Activated CD4-positive, alpha-beta memory T cell treated with anti-CD3 and anti-CD28 coated beads, Interleukin-2, amount 10 ng/mL, durations not matched to agents 7 days and 5 days (primary cell): ENCODE results near the gene SHTN1. TPM values are rescaled to one million over a fixed set of nuclear protein-coding genes. Genes with fewer than 3 reads are reported as not detected.

Experiments
- CTCF ChIA-PET: fragments of 350-600 bp; sonication (Branson Sonifier 250); formaldehyde crosslinking; loops from one replicate; lab custom pipeline; 2021; ENCODE audit warnings: antibody characterized with exemption, inconsistent platforms; lab: Charles Lee
- POLR2A ChIA-PET: fragments of 350-600 bp; sonication (Branson Sonifier 250); formaldehyde crosslinking; loops from one replicate; lab custom pipeline; 2021; ENCODE audit warnings: antibody characterized with exemption; lab: Charles Lee
- DNase-seq: peaks from one replicate; pipeline ENCODE4 v3.0.0-alpha.2; 2020
- H3K27ac Mint-ChIP-seq: one replicate; pipeline ENCODE4 v1.8.0; 2021; ENCODE audit warnings: mild to moderate bottlenecking, mixed read lengths
- H3K27me3 Mint-ChIP-seq: one replicate; pipeline ENCODE4 v1.8.0; 2021; ENCODE audit warnings: mixed read lengths
- H3K36me3 Mint-ChIP-seq: one replicate; pipeline ENCODE4 v1.8.0; 2021; ENCODE audit warnings: low read depth, mixed read lengths
- H3K4me1 Mint-ChIP-seq: one replicate; pipeline ENCODE4 v1.8.0; 2021; ENCODE audit warnings: mixed read lengths
- H3K4me3 Mint-ChIP-seq: one replicate; pipeline ENCODE4 v1.8.0; 2021; ENCODE audit warnings: mild to moderate bottlenecking, mixed read lengths
- H3K9me3 Mint-ChIP-seq: one replicate; pipeline ENCODE4 v1.8.0; 2021; ENCODE audit warnings: mixed read lengths
- total RNA-seq, 2 experiments: library from RNA; stranded (reverse); gene quantifications; one replicate each; pipeline ENCODE4 v1.2.3, GENCODE V29; 2021

Gene SHTN1
- total RNA-seq, 2 experiments from 2014 or later: 0.05 to 0.28 TPM

DNA sequence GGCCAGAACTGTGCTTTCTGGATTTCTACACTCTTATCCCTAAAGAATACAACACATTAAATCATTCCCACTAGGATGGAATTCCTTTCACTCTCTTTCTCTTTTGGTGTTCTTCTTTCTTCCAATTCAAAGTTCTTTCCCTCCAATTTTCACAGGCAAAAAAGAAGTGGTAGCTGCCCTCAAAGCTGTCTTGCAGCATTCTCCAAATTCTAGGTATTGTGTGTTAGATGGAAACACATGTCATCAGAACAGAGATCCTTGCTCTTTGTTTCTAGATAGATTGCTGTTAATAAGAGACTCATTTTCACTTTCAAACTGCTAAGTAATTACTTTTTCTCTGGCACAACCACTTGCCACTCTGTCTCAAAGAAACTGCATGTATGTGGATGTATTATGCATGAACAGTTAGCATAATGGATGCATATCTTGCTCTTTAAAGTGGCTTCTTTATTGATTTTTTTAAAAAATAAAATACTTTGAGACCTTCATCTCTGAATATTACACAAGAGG lies 31.0 kb downstream of the SHTN1 start:
- H3K36me3 Mint-ChIP-seq: no peaks in the 10 kb centered on the region
- no peak for DNase-seq
- no peak overlapping the region for H3K4me3 Mint-ChIP-seq
- ChIA-PET POLR2A (no interaction called here), CTCF (no interaction called here)
- no peaks in the 10 kb centered on the region for H3K9me3 Mint-ChIP-seq
- no peak overlapping the region for H3K27ac Mint-ChIP-seq
- no peaks in the 10 kb centered on the region for H3K4me1 Mint-ChIP-seq
- H3K27me3 Mint-ChIP-seq: no peaks in the 10 kb centered on the region

DNA sequence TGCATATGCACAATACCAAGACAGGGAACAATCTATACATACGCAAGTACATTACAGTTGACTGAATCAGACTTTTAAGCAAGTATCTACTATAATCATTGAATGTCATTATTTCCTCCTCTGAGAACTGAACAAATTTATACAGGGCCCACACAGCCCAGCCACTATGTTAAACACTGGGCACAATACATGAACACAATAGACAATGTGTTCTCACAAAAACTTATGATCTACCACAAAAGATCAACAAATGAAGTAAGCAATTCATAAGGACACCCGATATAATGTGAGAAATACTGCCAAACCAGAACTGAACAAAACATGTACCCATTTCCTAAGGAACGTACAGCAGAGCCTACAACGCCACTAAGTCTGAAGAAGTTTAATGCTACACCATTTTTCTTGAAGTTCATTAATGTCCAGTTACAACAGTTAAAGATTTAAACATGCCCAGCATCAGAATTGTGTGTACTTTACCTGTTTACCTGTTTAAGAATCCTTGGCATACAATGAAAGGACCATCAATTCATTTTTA lies 31.5 kb downstream of the SHTN1 start:
- Mint-ChIP-seq H3K4me1 (no peaks in the 10 kb centered on the region), H3K4me3 (no peak overlapping the region), H3K36me3 (no peaks in the 10 kb centered on the region), H3K27ac (no peak overlapping the region), H3K9me3 (no peaks in the 10 kb centered on the region), H3K27me3 (no peaks in the 10 kb centered on the region)
- DNase-seq: no peak
- POLR2A ChIA-PET: no interaction called here
- CTCF ChIA-PET: no interaction called here

DNA sequence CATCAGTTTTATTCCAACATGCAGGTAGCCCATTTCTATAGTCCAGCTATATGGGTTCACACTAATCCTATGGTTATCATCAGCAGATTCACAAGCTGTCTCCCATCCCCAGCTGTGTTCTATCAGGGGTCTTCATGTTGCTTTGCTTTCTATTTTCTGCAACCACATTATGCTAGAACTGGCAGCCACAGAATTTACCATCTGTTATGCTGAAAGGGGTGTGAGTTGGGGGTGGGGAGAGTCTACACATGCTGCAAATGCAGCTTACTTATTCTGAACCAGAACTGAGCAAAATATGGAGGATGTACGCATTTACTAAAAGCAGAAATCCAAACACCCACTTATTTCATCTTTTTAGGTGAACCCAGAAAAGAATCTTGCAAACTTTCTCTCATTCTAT lies 32.9 kb downstream of the SHTN1 start:
- CTCF ChIA-PET: no interaction called here
- H3K4me3 Mint-ChIP-seq: no peak overlapping the region

DNA sequence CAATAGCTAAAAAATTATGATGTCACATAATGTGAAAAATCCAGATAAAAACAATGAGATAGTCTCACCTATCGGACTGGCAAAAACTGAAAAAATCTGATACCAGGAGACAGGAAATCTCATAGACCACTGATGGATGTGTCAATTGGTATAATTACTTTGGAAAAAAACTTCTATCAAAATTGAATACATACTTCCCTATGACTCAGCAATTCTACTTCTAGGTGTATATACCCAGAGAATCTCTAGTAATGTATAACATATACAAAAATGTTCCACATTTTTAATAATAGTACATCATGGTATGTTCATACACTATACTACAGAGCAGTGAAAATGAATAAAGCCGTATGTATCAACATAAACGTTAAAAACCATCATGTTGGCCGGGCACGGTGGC lies 34.9 kb downstream of the SHTN1 start:
- no peaks in the 10 kb centered on the region for H3K27me3 Mint-ChIP-seq
- H3K4me3 Mint-ChIP-seq: no peak overlapping the region
- no peak overlapping the region for H3K27ac Mint-ChIP-seq
- POLR2A ChIA-PET: no interaction called here
- no peaks in the 10 kb centered on the region for H3K36me3 Mint-ChIP-seq
- CTCF ChIA-PET: no interaction called here
- no peak for DNase-seq
- H3K9me3 Mint-ChIP-seq: no peaks in the 10 kb centered on the region
- H3K4me1 Mint-ChIP-seq: no peaks in the 10 kb centered on the region

More for the DNA sequence above, 32.9 kb downstream of the SHTN1 start:
- H3K27ac Mint-ChIP-seq: no peak overlapping the region
- no peaks in the 10 kb centered on the region for H3K27me3 Mint-ChIP-seq
- H3K4me1 Mint-ChIP-seq: no peaks in the 10 kb centered on the region
- no peaks in the 10 kb centered on the region for H3K9me3 Mint-ChIP-seq
- DNase-seq: no peak
- no peaks in the 10 kb centered on the region for H3K36me3 Mint-ChIP-seq
- POLR2A ChIA-PET: no interaction called here

DNA sequence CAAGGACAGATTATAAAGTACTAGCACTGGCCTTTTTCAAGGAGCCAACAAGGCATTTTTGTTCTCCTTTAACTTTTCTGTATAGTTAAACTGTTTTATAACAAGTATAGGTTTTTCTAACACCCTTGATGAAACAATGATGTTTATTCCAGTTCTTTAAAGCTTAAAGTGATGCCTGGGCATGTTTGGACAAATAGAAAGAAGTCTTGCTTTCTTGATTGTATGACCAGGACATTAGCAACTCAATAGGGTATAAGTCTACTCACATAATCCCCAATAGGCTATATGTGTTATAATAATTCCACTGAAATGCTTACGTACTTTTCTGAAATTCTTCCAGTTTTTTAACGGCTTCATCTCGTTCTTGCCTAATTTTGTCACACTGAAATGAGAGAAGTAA lies 36.7 kb downstream of the SHTN1 start:
- ChIA-PET CTCF (no interaction called here), POLR2A (no interaction called here)
- no peaks in the 10 kb centered on the region for H3K27me3 Mint-ChIP-seq
- no peak for DNase-seq
- no peaks in the 10 kb centered on the region for H3K36me3 Mint-ChIP-seq
- no peaks in the 10 kb centered on the region for H3K4me1 Mint-ChIP-seq
- no peak overlapping the region for H3K4me3 Mint-ChIP-seq
- no peaks in the 10 kb centered on the region for H3K9me3 Mint-ChIP-seq
- H3K27ac Mint-ChIP-seq: no peak overlapping the region

DNA sequence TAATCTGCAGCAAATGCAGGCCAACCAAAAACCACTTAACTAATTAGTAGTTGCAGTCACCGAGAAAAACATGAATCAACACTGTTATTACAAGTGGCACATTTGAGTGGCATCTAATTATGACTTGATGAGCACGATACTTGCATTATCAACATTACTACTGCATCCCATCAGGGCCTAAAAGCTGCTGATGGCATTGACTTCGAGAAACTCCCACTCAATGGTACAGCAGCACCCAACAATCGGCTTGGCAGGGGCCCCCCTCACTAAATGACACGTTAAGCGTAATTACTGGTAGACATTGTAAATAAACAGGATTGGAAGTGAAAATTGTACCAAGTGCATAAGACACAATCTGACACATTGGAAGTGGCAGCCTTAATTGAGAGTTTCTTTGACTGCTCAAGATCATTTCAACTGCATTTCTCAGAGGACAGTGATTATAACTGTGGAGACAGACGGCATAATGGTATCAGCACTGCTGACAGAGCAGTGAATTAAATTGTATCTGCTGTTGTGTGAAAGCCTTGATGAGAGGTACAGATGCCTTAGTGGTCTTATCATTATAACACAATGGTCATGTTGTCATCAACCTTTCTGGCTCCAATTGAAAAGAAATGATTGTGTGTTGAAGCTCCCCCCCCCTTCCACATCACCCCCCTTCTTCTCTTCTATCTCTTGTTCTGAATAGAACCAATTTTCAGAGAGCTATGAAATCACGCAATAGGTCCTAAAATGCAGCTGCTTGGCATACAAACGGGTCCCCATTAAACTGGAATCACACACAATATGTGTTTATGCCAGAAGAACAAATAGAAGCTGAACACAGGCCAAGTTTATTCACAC lies 43.4 kb downstream of the SHTN1 start:
- no peak overlapping the region for H3K4me3 Mint-ChIP-seq
- ChIA-PET POLR2A (no interaction called here), CTCF (no interaction called here)
- no peak for DNase-seq
- H3K27me3 Mint-ChIP-seq: no peaks in the 10 kb centered on the region
- H3K4me1 Mint-ChIP-seq: no peaks in the 10 kb centered on the region
- H3K27ac Mint-ChIP-seq: no peak overlapping the region
- no peaks in the 10 kb centered on the region for H3K9me3 Mint-ChIP-seq
- H3K36me3 Mint-ChIP-seq: no peaks in the 10 kb centered on the region

DNA sequence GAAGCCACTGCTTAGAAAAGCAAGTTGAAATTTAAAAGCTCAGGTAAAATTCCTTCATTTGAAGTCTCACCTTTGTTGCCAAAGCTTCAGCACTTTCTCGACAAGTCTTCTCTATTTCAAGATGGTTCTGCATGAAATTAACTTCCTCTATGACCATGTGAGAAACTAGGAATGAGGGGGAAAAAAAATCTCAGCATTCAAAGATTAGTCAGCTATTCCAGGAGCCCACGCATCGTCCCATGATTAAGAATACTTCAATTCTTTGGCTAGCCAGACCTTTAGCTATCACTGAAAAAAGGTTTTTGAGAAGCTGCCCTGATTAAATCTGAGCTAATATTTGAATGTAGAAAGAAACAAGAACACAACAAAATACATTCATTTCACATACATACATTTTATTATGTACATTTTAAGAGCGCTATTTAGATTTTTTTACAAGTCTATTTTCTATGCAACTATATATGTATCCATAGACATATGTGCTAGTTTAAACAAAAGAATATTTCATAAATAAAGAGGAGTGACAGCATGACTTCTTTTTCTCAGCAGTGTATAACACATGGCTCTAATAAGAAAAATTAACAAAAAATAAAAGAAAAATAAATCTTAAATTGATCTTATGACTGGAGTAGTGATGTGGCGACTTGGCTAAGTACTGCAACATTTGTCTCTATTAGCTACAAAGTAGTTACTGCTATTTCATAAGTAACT lies 44.8 kb downstream of the SHTN1 start:
- no peak overlapping the region for H3K4me3 Mint-ChIP-seq
- H3K27me3 Mint-ChIP-seq: no peaks in the 10 kb centered on the region
- no peaks in the 10 kb centered on the region for H3K36me3 Mint-ChIP-seq
- POLR2A ChIA-PET: no interaction called here
- H3K27ac Mint-ChIP-seq: no peak overlapping the region
- H3K4me1 Mint-ChIP-seq: no peaks in the 10 kb centered on the region
- CTCF ChIA-PET: no interaction called here
- H3K9me3 Mint-ChIP-seq: no peaks in the 10 kb centered on the region
- DNase-seq: no peak

DNA sequence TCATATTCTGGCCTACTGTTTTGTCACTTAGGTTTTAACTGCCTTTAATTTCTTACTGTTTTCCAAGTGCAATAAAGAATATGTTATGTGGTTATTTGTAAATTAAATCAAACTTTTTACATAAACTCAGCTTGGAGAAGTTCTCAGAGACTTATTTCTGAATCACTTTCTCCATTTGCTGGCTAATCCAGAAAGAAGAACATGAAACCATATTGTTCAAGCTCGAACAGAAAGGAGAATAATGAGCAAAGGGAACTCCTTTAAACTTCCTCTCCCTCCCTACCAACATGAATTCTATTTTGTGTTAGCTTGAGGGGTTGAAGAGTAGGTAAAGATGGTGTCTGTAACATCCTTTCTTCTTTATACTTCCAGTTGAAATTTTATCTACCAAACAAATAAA lies 52.3 kb downstream of the SHTN1 start:
- ChIA-PET CTCF (no interaction called here), POLR2A (no interaction called here)
- Mint-ChIP-seq H3K36me3 (no peaks in the 10 kb centered on the region), H3K27me3 (no peaks in the 10 kb centered on the region), H3K9me3 (no peaks in the 10 kb centered on the region), H3K4me3 (no peak overlapping the region), H3K27ac (no peak overlapping the region), H3K4me1 (no peaks in the 10 kb centered on the region)
- no peak for DNase-seq

DNA sequence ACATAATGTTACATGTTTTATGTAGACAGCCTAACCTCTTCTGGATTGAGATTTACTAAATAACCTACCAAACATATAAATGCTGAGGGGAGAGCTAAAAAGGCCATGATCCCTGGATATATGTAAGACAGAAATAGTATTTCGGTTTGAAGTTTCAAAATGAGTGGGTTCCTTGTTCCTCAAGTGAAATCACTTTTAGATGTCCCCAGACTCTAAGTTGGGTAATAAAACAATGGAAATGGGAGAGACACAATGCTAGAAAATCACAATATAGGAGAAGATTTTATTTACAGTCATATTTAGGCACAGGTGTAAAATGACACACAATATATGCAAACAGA lies 56.5 kb downstream of the SHTN1 start:
- CTCF ChIA-PET: no interaction called here
- Mint-ChIP-seq H3K9me3 (no peaks in the 10 kb centered on the region), H3K27me3 (no peaks in the 10 kb centered on the region), H3K27ac (no peak overlapping the region), H3K4me3 (no peak overlapping the region), H3K36me3 (no peaks in the 10 kb centered on the region), H3K4me1 (no peaks in the 10 kb centered on the region)
- no peak for DNase-seq
- POLR2A ChIA-PET: no interaction called here

DNA sequence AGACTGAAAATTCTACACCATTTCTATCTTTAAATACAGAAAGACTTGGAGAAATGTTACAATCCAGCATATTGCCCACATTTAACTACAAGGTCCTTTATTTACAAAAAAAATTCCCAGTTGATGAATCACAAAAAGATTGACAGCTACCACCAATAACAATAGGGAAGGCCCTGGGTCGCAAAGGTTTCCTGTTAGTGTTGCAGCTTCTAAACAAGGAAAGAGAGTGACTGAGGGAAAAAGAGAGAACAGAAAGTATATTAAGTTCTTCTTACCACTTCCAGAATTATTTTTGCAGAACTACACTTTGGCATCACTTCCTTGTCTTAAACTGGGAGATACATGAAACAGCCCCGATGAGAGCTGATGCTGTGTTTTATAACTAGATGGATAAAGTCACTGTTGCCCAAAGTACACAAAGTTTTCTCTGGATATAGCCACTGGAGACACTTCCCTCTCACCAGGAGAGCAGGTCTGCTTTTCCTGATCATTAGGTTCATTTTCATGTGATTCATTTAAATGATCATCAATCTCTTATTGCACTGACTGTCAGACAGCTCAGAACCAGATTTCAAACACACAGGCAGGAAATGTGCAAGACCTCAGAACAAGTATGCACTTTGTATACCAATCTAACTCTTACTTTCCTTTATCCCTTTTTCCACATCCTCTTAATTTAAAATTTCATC lies 57.0 kb downstream of the SHTN1 start:
- Mint-ChIP-seq H3K4me1 (no peaks in the 10 kb centered on the region), H3K9me3 (no peaks in the 10 kb centered on the region), H3K27ac (no peak overlapping the region), H3K27me3 (no peaks in the 10 kb centered on the region), H3K4me3 (no peak overlapping the region), H3K36me3 (no peaks in the 10 kb centered on the region)
- POLR2A ChIA-PET: no interaction called here
- DNase-seq: no peak
- CTCF ChIA-PET: no interaction called here

DNA sequence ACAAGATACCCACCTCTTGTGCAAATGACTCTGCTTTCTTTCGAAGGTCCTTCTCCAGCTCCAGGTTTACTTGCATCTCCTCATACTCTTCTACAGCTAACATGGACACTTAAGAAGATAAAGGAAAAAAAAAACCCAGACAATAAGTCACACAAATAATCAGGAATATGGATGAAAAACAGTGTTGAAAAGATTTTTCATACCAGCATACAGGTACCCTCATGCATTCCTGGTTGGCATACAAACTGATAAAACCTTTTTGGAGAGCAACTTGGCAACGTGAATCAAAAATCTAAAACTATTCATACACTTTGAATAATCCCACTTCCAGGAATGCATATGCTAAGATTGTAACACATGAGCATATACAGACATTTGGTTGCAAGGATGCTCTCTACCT lies 60.1 kb downstream of the SHTN1 start:
- no peak for DNase-seq
- Mint-ChIP-seq H3K4me1 (no peaks in the 10 kb centered on the region), H3K36me3 (no peaks in the 10 kb centered on the region), H3K4me3 (no peak overlapping the region), H3K9me3 (no peaks in the 10 kb centered on the region), H3K27me3 (no peaks in the 10 kb centered on the region), H3K27ac (no peak overlapping the region)
- ChIA-PET POLR2A (no interaction called here), CTCF (no interaction called here)

DNA sequence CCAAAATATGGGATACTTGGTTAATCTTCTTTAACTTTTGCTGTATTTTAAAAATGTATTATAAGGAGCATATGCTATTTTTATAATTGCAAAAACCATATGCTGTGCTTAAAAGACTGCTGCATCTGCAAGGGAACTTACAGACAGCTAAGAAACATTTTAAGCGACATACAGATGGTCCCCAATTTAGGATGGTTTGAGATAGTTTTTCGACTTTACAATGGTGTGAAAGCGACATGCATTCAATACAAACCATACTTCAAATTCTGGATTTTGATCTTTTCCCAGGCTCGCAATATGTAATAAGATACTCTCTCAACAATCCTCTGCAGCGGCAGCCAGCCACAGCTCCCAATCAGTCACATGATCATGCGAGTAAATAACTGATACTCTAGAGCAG lies 73.2 kb downstream of the SHTN1 start:
- no peaks in the 10 kb centered on the region for H3K36me3 Mint-ChIP-seq
- H3K27ac Mint-ChIP-seq: no peak overlapping the region
- ChIA-PET CTCF (no interaction called here), POLR2A (no interaction called here)
- H3K4me1 Mint-ChIP-seq: no peaks in the 10 kb centered on the region
- DNase-seq: no peak
- H3K27me3 Mint-ChIP-seq: no peaks in the 10 kb centered on the region
- H3K4me3 Mint-ChIP-seq: no peak overlapping the region
- peaks cover 3% of the 10 kb centered on the region for H3K9me3 Mint-ChIP-seq

DNA sequence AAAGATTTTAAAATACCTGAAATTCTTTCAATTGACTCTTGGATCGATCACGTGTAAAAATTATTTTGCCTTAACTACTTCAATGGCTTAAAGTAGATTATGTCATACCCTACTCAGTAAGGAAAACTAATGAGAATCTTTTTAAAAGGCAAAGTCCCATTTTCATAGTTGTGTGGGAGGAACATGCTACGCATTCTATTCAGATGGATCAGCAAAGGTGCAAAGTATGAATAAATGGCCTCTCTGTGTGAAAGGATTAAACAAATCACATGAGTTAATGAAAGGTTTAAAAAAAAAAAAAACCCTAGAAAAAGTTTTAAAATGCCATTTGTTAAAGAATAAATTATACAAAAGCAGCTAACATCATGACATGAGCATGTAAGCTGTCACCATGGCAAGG lies 78.6 kb downstream of the SHTN1 start:
- Mint-ChIP-seq H3K9me3 (no peaks in the 10 kb centered on the region), H3K36me3 (no peaks in the 10 kb centered on the region), H3K4me3 (no peak overlapping the region), H3K27me3 (no peaks in the 10 kb centered on the region), H3K4me1 (no peaks in the 10 kb centered on the region), H3K27ac (no peak overlapping the region)
- no peak for DNase-seq
- POLR2A ChIA-PET: no interaction called here
- CTCF ChIA-PET: no interaction called here
